Stimulated activated CD8-positive, alpha-beta memory T cell treated with anti-CD3 and anti-CD28 coated beads, Interleukin-4, amount 100 ng/mL, for 24 hours (primary cell): ENCODE data around the gene RBM5.
A peak's percentile ranks its signal among the peaks of the same experiment; 100 is the strongest.

Experiments used
- DNase-seq: peaks from one replicate; pipeline ENCODE4 v3.0.0-alpha.2; 2020; ENCODE audit warnings: low read depth

The RBM5 gene

GRCh38 chr3:50139308-50139707 is 50.6 kb downstream of the RBM5 start:
- DNase-seq = no peak

GRCh38 chr3:50139718-50140423 is 51.2 kb downstream of the RBM5 start:
- DNase-seq = no peak

DNA sequence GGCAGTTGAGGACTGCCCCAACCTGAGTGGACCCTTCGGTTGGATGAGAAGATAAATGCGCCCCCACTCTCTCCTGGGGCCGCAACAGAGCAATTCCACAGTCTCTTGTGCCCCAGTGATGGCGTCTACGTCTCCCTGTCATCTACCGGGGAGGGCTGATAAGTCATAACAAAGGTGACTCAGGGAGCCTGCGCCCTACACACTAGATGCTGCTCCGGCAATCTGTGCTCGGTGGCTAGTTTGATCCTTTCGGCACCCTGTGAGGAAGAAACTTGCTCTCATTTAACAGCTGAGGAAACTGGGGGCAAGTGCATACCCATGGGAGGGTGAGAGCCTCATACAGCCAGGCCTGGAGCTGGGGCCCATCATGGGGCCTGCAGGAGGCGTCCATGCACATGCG is 52.3 kb downstream of the RBM5 start:
- DNase-seq = no peak

GRCh38 chr3:50146316-50146901 is 57.7 kb downstream of the RBM5 start:
- DNase-seq = no peak

GRCh38 chr3:50147016-50147415 is 58.3 kb downstream of the RBM5 start:
- DNase-seq = no peak

DNA sequence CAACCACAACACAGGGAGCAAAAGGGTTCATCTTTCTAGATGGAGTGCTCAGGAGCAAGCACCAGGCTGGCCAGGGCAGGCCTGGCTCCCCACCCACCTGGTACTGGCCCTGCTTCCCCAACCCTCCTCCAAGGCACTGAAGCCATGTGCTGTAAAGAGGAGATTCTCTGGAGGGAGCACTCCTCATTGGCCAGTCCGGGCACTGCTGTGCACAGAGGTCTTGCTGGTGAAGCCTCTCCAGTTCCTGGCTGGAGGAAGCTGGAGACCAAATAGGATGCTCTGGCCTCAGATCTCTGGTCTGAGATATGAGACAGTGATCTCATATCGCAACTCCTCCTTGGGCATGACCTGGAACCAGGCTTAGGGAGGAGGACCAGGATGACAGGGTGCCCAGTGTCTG is 58.7 kb downstream of the RBM5 start:
- DNase-seq = no peak

GRCh38 chr3:50147861-50148260 is 59.1 kb downstream of the RBM5 start:
- DNase-seq = no peak

DNA sequence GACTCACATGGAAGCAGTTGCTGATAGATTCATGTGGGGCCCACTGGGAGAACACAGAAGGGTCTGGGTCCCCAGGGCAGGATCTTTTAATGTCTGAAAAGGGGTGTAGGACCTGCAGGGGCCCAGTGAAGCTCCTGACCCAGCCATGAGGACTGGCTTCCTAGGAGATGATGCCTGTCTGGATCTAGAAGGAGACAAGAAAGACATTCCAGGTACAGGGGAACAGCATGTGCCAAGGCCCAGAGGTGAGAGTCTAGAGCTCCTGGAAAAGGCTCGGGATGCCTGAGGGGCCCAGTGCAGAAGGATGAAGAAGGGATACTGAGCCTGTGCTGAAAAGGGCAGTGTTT is 61.7 kb downstream of the RBM5 start:
- no peak for DNase-seq

- no peak for DNase-seq
Measured at GRCh38 chr3:50150863-50151686, 62.4 kb downstream of the RBM5 start.

DNA sequence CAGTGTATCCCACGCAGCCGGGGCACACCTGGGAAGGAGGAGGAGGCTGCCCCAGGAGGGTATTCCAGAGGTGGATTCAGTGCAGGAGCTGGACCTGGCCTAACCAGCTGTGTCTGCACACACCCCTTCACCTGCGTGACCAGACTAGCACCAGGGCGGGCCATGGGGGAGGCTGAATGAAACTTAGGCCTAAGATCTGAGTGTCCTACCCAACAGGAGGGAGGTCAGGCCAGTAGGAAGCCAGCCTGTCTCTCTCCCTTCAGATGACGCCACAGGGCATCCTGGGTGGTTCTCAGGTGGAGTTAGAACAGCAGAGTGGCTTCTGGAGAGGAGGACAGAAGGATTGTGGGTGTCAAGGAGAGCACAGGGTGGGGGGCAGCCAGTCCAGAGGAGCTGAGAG is 63.0 kb downstream of the RBM5 start:
- DNase-seq = no peak

GRCh38 chr3:50153782-50154475 is 65.2 kb downstream of the RBM5 start:
- no peak for DNase-seq

DNA sequence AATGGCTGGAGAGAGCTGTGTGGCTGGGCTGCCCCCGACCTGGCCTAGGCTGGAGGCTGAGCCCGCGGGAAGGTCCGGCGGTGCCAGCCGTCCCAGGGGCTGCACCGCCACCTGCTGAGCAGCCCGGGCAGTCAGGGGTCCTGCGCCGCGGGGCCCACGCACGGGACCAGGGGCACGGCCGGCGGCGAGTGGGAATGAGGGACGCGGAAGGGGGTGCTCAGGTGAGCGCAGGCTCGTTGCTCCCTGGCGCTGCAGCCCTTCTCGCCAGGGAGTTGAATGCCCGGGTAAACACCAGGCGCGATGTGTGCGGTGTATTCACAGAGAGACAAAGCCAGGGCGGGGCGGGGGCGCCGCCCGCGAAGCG is 65.7 kb downstream of the RBM5 start:
- DNase-seq = no peak

- DNase-seq = peak; percentile 53
Measured at GRCh38 chr3:50154840-50155490, 66.2 kb downstream of the RBM5 start, which contains the start of gene SEMA3F. TSS of gene SEMA3F (plus strand) at chr3:50155324. CDS start at chr3:50159623, 4,299 bp downstream.

- DNase-seq = no peak
Measured at GRCh38 chr3:50155491-50155878, 66.8 kb downstream of the RBM5 start.

DNA sequence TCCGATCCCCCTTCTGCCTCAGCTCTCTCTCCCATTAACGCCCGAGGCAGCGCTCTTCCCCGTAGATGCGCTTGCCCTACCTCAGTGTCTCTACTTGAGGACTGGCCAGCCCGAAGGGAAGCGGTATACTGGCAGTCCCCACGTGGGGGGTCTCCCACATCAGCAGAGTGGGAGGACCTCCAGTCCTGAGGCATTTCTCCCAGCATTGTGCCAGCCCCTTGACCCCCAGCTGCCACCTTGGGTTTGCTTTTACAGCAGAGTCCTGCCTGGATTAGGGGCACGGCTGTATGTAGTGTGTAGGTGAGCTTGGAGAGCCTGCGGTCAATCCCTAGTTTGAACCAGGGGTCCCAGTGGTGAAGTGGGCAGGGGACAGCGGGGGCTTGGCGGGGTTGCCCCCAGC is 67.2 kb downstream of the RBM5 start:
- no peak for DNase-seq

- no peak for DNase-seq
Measured at GRCh38 chr3:50156549-50157493, 68.1 kb downstream of the RBM5 start.

DNA sequence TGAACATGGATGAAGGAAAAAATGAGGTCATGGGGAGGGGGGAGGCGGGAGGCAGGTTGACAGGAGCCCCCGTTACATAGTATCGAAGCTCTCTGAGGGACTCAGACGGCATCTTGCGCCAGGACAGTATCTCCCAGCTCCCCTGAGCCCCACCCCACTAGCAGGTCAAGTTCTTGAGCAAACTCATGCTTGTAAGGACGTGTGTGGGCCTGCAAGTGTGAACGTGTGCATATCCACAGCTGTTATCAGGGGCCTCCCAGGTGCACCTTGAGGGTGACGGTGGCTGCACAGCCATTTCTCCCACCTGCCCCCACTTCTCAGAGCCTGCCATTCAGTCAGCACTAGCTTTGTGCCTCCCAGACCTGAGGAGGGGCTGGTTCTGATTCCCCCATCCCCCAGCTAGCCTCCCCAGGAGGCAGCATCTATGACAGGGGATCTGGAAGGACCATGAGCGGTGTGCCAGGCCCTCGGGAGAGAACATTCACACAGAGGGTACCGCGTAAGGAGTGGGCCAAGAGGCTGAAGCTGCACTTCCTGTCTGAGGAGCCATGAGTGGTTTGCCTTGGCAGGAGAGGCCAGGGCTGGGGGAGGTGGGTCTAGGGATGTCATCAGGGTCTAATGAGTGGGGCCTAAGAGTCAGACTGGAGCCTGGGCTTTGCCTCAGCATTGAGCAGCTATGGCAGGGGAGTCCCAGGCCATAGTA is 69.3 kb downstream of the RBM5 start:
- no peak for DNase-seq

DNA sequence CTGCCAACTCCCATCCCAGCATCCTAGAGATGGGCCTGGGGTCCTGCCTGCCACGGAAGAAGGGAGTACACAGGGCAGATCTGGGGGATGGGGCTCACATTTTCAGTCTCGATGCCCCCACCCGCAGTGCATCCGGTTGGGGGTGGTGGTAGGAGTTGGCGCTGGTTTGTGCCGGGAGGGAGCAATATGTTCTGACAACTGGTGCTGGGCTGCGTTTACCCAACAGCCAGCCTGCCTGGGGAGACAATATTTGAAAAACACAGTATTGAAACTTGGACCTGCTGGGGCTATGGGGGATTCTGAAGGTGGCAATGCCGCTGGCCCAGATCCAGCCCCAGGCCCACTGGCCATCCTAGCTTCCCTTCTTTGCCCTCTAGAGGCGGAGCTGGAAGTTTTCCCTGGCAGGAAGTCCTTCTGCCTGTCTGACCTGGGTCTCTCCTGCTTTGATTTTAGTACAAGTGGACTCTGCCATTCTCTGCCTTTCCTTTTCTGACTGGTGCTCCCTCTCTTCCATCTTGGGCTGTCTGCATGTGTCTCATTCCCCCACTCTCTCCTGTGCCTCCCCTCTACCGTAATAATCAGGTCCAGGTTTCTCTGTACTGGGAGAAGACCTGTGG is 69.9 kb downstream of the RBM5 start:
- no peak for DNase-seq

- no peak for DNase-seq
Measured at GRCh38 chr3:50160561-50160983, 71.9 kb downstream of the RBM5 start.

- no peak for DNase-seq
Measured at GRCh38 chr3:50161320-50161719, 72.6 kb downstream of the RBM5 start.
